ENCODE data around the gene PRDM16. TPM values are rescaled to one million over a fixed set of nuclear protein-coding genes. Genes with fewer than 3 reads are reported as not detected.

The PRDM16 gene
- total and polyA plus RNA-seq, 4 donors = 0.05 to 0.67 (median 0.19) TPM

DNA sequence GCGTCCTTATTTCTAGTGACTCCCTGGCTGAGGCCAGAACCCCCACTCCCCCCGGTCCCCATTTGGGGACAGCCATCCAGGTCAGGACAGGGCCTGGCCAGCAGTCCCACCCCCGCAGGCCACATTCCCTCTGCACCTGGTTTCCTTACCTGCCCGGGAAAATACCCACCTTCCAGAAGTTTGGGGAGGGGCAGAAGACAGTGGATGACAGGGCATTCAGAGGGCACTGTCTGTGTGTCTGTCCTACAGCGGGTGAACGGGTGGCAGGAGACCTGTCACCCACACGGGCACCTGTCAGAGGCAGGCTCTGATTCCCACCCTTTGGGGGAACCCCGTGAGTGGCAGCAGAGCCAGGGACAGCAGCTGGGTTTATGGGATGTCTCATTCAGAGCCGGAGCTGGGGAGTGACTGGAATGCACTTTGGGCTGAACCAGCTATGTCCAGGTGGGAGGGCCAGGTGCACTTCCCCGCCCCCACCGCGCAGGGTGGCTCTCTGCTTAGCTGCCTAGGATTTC, 387.5 kb downstream of the PRDM16 start:
- H3K4me3 ChIP-seq (ENCODE audit: low read depth in 1 of 3, low read length in 3 of 3) = no peak overlapping the region
- no peak overlapping the region for H3K27ac ChIP-seq (ENCODE audit: low read depth in 1 of 2, low read length in 2 of 2)
- WGBS = 85% methylated on average over 12 of the region's 12 CpGs
- peaks cover 6 to 27% (median 11%) of the 10 kb centered on the region in 4 donors for H3K4me1 ChIP-seq (ENCODE audit: control insufficient read depth in 4 of 4, insufficient read depth in 4 of 4, low read length in 3 of 4)
- H3K27me3 ChIP-seq (ENCODE audit: control insufficient read depth in 4 of 4, insufficient read depth in 4 of 4, low read length in 3 of 4) = peaks cover 0 to 4% (median 1%) of the 10 kb centered on the region in 4 donors
- no peaks in the 10 kb centered on the region for H3K9me3 ChIP-seq (ENCODE audit: control insufficient read depth in 4 of 4, low read length in 3 of 4)
- H3K36me3 ChIP-seq (ENCODE audit: control insufficient read depth in 4 of 4, insufficient read depth in 3 of 4, low read depth in 1 of 4, low read length in 3 of 4) = no peaks in the 10 kb centered on the region
- no peak for DNase-seq (ENCODE audit: low spot score)
- no peak overlapping the region for H3K9ac ChIP-seq (ENCODE audit: low read depth in 1 of 2, low read length in 2 of 2)
- TF ChIP-seq, protein P1, sequence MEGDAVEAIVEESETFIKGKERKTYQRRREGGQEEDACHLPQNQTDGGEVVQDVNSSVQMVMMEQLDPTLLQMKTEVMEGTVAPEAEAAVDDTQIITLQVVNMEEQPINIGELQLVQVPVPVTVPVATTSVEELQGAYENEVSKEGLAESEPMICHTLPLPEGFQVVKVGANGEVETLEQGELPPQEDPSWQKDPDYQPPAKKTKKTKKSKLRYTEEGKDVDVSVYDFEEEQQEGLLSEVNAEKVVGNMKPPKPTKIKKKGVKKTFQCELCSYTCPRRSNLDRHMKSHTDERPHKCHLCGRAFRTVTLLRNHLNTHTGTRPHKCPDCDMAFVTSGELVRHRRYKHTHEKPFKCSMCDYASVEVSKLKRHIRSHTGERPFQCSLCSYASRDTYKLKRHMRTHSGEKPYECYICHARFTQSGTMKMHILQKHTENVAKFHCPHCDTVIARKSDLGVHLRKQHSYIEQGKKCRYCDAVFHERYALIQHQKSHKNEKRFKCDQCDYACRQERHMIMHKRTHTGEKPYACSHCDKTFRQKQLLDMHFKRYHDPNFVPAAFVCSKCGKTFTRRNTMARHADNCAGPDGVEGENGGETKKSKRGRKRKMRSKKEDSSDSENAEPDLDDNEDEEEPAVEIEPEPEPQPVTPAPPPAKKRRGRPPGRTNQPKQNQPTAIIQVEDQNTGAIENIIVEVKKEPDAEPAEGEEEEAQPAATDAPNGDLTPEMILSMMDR (IDR thresholded peaks at IDR 0.05; ENCODE audit: low read depth, low read length, missing input control) = no peak
- TF ChIP-seq HNF4A (conservative IDR thresholded peaks at IDR 0.05) = no peak
- no peak for TF ChIP-seq FOXA2 (IDR thresholded peaks at IDR 0.05)
- no peak for TF ChIP-seq NR2F2 (IDR thresholded peaks at IDR 0.05)
- TF ChIP-seq MAX (IDR thresholded peaks at IDR 0.05) = no peak
- TF ChIP-seq, protein P2, sequence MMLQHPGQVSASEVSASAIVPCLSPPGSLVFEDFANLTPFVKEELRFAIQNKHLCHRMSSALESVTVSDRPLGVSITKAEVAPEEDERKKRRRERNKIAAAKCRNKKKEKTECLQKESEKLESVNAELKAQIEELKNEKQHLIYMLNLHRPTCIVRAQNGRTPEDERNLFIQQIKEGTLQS (IDR thresholded peaks at IDR 0.05) = no peak
- no peak for TF ChIP-seq RAD21 (IDR thresholded peaks at IDR 0.05)

DNA sequence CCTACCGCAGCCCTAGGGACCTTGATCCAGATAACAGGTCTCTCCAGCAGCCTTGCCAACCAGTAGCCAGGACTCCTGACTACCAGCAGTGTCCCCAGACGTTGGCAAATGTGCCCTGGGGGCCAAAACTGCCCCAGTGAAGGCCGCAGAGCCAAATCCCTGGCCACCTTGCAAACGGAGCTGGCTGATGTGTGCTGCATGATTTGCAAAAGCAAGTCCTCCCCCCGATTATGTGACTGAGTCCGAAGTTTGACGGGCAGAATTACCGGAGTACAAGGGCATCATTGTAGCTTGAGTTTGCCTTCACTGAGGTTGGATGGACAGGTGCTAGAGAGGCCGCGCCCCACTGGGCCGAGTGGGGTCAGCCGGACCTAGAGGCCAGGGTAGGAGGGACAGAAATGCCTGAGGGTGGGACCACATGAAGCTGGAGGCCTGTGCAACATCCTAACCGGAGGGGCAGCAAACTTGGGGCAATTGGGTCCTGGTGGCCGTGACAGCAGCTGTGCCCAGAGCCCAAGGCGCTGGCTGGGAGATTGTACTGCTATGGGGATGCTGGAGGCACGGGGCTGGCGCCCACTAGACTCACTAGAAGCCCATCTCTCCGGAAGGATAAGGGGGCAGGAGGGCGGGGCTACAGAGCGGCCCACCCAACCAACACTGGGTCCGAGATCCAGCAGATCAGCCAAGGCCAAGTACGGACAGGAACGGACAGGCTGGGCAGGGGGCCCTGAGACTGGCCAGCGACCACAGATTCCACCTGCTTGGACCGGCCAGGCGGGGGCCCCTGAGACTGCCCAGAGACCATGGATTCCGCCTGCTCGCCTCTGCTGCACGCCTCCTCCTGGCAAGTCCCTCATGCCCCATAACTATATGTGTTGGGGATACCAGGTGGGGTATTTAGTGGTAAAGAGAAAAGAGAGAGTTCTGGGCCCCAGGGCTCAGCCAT, 388.2 kb downstream of the PRDM16 start:
- TF ChIP-seq FOXA2 (IDR thresholded peaks at IDR 0.05) (no peak), TAF1 (conservative IDR thresholded peaks at IDR 0.05) (no peak), HNF4G (IDR thresholded peaks at IDR 0.05) (no peak), YY1 (IDR thresholded peaks at IDR 0.05) (no peak), MAX (IDR thresholded peaks at IDR 0.05) (no peak), RAD21 (IDR thresholded peaks at IDR 0.05) (no peak), EGR1 (IDR thresholded peaks at IDR 0.05; ENCODE audit: low read depth in 2 of 2) (no peak), GABPA (IDR thresholded peaks at IDR 0.05 in 1 of 2, conservative IDR thresholded peaks at IDR 0.05 in 1 of 2) (no peak), NR2F2 (IDR thresholded peaks at IDR 0.05) (no peak), ZBTB33 (IDR thresholded peaks at IDR 0.05) (no peak), FOXA1 (IDR thresholded peaks at IDR 0.05) (no peak), HNF4A (conservative IDR thresholded peaks at IDR 0.05) (no peak), JUND (IDR thresholded peaks at IDR 0.05) (no peak)
- TF ChIP-seq, protein P1 (IDR thresholded peaks at IDR 0.05; ENCODE audit: low read depth, low read length, missing input control) = no peak
- TF ChIP-seq, protein P2 (IDR thresholded peaks at IDR 0.05) = no peak
- no peaks in the 10 kb centered on the region for H3K36me3 ChIP-seq (ENCODE audit: control insufficient read depth in 4 of 4, insufficient read depth in 3 of 4, low read depth in 1 of 4, low read length in 3 of 4)
- no peak overlapping the region for H3K9ac ChIP-seq (ENCODE audit: low read depth in 1 of 2, low read length in 2 of 2)
- peaks cover 6 to 27% (median 11%) of the 10 kb centered on the region in 4 donors for H3K4me1 ChIP-seq (ENCODE audit: control insufficient read depth in 4 of 4, insufficient read depth in 4 of 4, low read length in 3 of 4)
- H3K4me3 ChIP-seq (ENCODE audit: low read depth in 1 of 3, low read length in 3 of 3) = no peak overlapping the region
- H3K27me3 ChIP-seq (ENCODE audit: control insufficient read depth in 4 of 4, insufficient read depth in 4 of 4, low read length in 3 of 4) = peaks cover 0 to 2% (median under 1%) of the 10 kb centered on the region in 4 donors
- DNase-seq (ENCODE audit: low spot score) = no peak
- WGBS = 84% methylated on average over 29 of the region's 29 CpGs
- H3K27ac ChIP-seq (ENCODE audit: low read depth in 1 of 2, low read length in 2 of 2) = no peak overlapping the region
- H3K9me3 ChIP-seq (ENCODE audit: control insufficient read depth in 4 of 4, low read length in 3 of 4) = no peaks in the 10 kb centered on the region
